Activated T-cell treated with anti-CD3 and anti-CD28 coated beads, Interleukin-2, amount 50 U/mL, for 4 hours (primary cell): Measurements from ENCODE around the gene STIM2. TPM values are rescaled to one million over a fixed set of nuclear protein-coding genes. Genes with fewer than 3 reads are reported as not detected.

ENCODE experiments used
- ATAC-seq, 2 donors: fragments of 200-7000 bp; cut with Tn5 transposase; one replicate each; pipeline ENCODE4 v1.10.0; 2021
- DNase-seq: peaks from one replicate; pipeline ENCODE4 v3.0.0-alpha.2; 2020
- H3K27me3 Mint-ChIP-seq: one replicate; pipeline ENCODE4 v1.8.0; 2021; ENCODE audit warnings: low read depth, mixed read lengths
- H3K36me3 Mint-ChIP-seq: one replicate; pipeline ENCODE4 v1.8.0; 2022; ENCODE audit warnings: mixed read lengths; ENCODE audit not compliant: insufficient read depth
- H3K4me1 Mint-ChIP-seq: one replicate; pipeline ENCODE4 v1.8.0; 2021; ENCODE audit warnings: low read depth, mixed read lengths
- H3K4me3 Mint-ChIP-seq: one replicate; pipeline ENCODE4 v1.8.0; 2021; ENCODE audit warnings: mild to moderate bottlenecking, moderate library complexity, mixed read lengths
- H3K9me3 Mint-ChIP-seq: one replicate; pipeline ENCODE4 v1.8.0; 2021; ENCODE audit warnings: mixed read lengths
- total RNA-seq, 3 donors: library from RNA; stranded (reverse); gene quantifications; one replicate each; pipeline ENCODE4 v1.2.1, GENCODE V29; 2021

Gene STIM2
- total RNA-seq, 3 donors from 2014 or later = 26.9 to 30.7 (median 29.8) TPM

GRCh38 chr4:26916195-26916594 is 55.6 kb downstream of the STIM2 start:
- Mint-ChIP-seq H3K27me3 (no peaks in the 10 kb centered on the region), H3K9me3 (no peaks in the 10 kb centered on the region), H3K36me3 (peaks cover 18% of the 10 kb centered on the region), H3K4me3 (no peak overlapping the region), H3K4me1 (peaks cover 59% of the 10 kb centered on the region)
- ATAC-seq (no peak), DNase-seq (no peak)

- DNase-seq (no peak), ATAC-seq (no peak)
- peaks cover 39% of the 10 kb centered on the region for H3K4me1 Mint-ChIP-seq
- H3K36me3 Mint-ChIP-seq = peaks cover 8% of the 10 kb centered on the region
- no peaks in the 10 kb centered on the region for H3K27me3 Mint-ChIP-seq
- no peaks in the 10 kb centered on the region for H3K9me3 Mint-ChIP-seq
- no peak overlapping the region for H3K4me3 Mint-ChIP-seq
Measured at GRCh38 chr4:26930964-26931363, 70.3 kb downstream of the STIM2 start.

GRCh38 chr4:26931451-26931850 is 70.8 kb downstream of the STIM2 start:
- no peak for ATAC-seq
- H3K4me3 Mint-ChIP-seq = no peak overlapping the region
- no peaks in the 10 kb centered on the region for H3K9me3 Mint-ChIP-seq
- peaks cover 8% of the 10 kb centered on the region for H3K36me3 Mint-ChIP-seq
- H3K27me3 Mint-ChIP-seq = no peaks in the 10 kb centered on the region
- peaks cover 44% of the 10 kb centered on the region for H3K4me1 Mint-ChIP-seq
- no peak for DNase-seq

- H3K4me1 Mint-ChIP-seq = peaks cover 49% of the 10 kb centered on the region
- H3K36me3 Mint-ChIP-seq = peaks cover 8% of the 10 kb centered on the region
- DNase-seq (no peak), ATAC-seq (no peak)
- H3K4me3 Mint-ChIP-seq = no peak overlapping the region
- H3K27me3 Mint-ChIP-seq = no peaks in the 10 kb centered on the region
- H3K9me3 Mint-ChIP-seq = no peaks in the 10 kb centered on the region
Measured at GRCh38 chr4:26931966-26932365, 71.3 kb downstream of the STIM2 start.

- no peak for ATAC-seq
- DNase-seq = no peak
- no peak overlapping the region for H3K4me3 Mint-ChIP-seq
- peaks cover 6% of the 10 kb centered on the region for H3K36me3 Mint-ChIP-seq
- H3K4me1 Mint-ChIP-seq = peaks cover 66% of the 10 kb centered on the region
- H3K9me3 Mint-ChIP-seq = no peaks in the 10 kb centered on the region
- H3K27me3 Mint-ChIP-seq = no peaks in the 10 kb centered on the region
Measured at GRCh38 chr4:26935397-26935796, 74.8 kb downstream of the STIM2 start.

- peaks cover 9% of the 10 kb centered on the region for H3K36me3 Mint-ChIP-seq
- H3K9me3 Mint-ChIP-seq = no peaks in the 10 kb centered on the region
- H3K27me3 Mint-ChIP-seq = no peaks in the 10 kb centered on the region
- H3K4me1 Mint-ChIP-seq = peaks cover 71% of the 10 kb centered on the region
- ATAC-seq = no peak
- H3K4me3 Mint-ChIP-seq = no peak overlapping the region
- DNase-seq = no peak
Measured at GRCh38 chr4:26936284-26937065, 75.8 kb downstream of the STIM2 start.

GRCh38 chr4:26937139-26937538 is 76.5 kb downstream of the STIM2 start:
- no peaks in the 10 kb centered on the region for H3K9me3 Mint-ChIP-seq
- no peaks in the 10 kb centered on the region for H3K27me3 Mint-ChIP-seq
- peaks cover 9% of the 10 kb centered on the region for H3K36me3 Mint-ChIP-seq
- DNase-seq = no peak
- no peak overlapping the region for H3K4me3 Mint-ChIP-seq
- ATAC-seq = no peak
- peaks cover 72% of the 10 kb centered on the region for H3K4me1 Mint-ChIP-seq

- DNase-seq = no peak
- ATAC-seq = no peak
- H3K4me3 Mint-ChIP-seq = no peak overlapping the region
- H3K4me1 Mint-ChIP-seq = peaks cover 74% of the 10 kb centered on the region
- no peaks in the 10 kb centered on the region for H3K27me3 Mint-ChIP-seq
- H3K9me3 Mint-ChIP-seq = no peaks in the 10 kb centered on the region
- H3K36me3 Mint-ChIP-seq = peaks cover 11% of the 10 kb centered on the region
Measured at GRCh38 chr4:26937567-26937966, 76.9 kb downstream of the STIM2 start.

- no peak for ATAC-seq
- Mint-ChIP-seq H3K4me1 (peaks cover 74% of the 10 kb centered on the region), H3K9me3 (no peaks in the 10 kb centered on the region), H3K4me3 (no peak overlapping the region), H3K36me3 (peaks cover 10% of the 10 kb centered on the region), H3K27me3 (no peaks in the 10 kb centered on the region)
- no peak for DNase-seq
Measured at GRCh38 chr4:26938516-26938915, 77.9 kb downstream of the STIM2 start.

GRCh38 chr4:26941951-26942350 is 81.3 kb downstream of the STIM2 start:
- peaks cover 15% of the 10 kb centered on the region for H3K36me3 Mint-ChIP-seq
- H3K9me3 Mint-ChIP-seq = no peaks in the 10 kb centered on the region
- no peaks in the 10 kb centered on the region for H3K27me3 Mint-ChIP-seq
- DNase-seq (no peak), ATAC-seq (no peak)
- no peak overlapping the region for H3K4me3 Mint-ChIP-seq
- H3K4me1 Mint-ChIP-seq = peaks cover 74% of the 10 kb centered on the region

GRCh38 chr4:26942871-26943270 is 82.2 kb downstream of the STIM2 start:
- Mint-ChIP-seq H3K4me3 (no peak overlapping the region), H3K27me3 (no peaks in the 10 kb centered on the region), H3K36me3 (peaks cover 16% of the 10 kb centered on the region), H3K4me1 (peaks cover 71% of the 10 kb centered on the region), H3K9me3 (no peaks in the 10 kb centered on the region)
- ATAC-seq (no peak), DNase-seq (no peak)

GRCh38 chr4:26943391-26943790 is 82.8 kb downstream of the STIM2 start:
- ATAC-seq (no peak), DNase-seq (no peak)
- Mint-ChIP-seq H3K4me3 (no peak overlapping the region), H3K4me1 (peaks cover 70% of the 10 kb centered on the region), H3K27me3 (no peaks in the 10 kb centered on the region), H3K9me3 (no peaks in the 10 kb centered on the region), H3K36me3 (peaks cover 19% of the 10 kb centered on the region)

- Mint-ChIP-seq H3K4me3 (no peak overlapping the region), H3K27me3 (no peaks in the 10 kb centered on the region), H3K4me1 (peaks cover 49% of the 10 kb centered on the region), H3K36me3 (peaks cover 16% of the 10 kb centered on the region), H3K9me3 (peaks cover 10% of the 10 kb centered on the region)
- DNase-seq = no peak
- ATAC-seq = no peak
Measured at GRCh38 chr4:26945794-26946193, 85.2 kb downstream of the STIM2 start.

GRCh38 chr4:26947318-26947717 is 86.7 kb downstream of the STIM2 start:
- no peak for DNase-seq
- ATAC-seq = no peak
- H3K36me3 Mint-ChIP-seq = peaks cover 18% of the 10 kb centered on the region
- H3K4me1 Mint-ChIP-seq = peaks cover 45% of the 10 kb centered on the region
- H3K27me3 Mint-ChIP-seq = no peaks in the 10 kb centered on the region
- H3K9me3 Mint-ChIP-seq = peaks cover 15% of the 10 kb centered on the region
- H3K4me3 Mint-ChIP-seq = no peak overlapping the region

GRCh38 chr4:26950446-26950845 is 89.8 kb downstream of the STIM2 start:
- Mint-ChIP-seq H3K27me3 (no peaks in the 10 kb centered on the region), H3K36me3 (peaks cover 13% of the 10 kb centered on the region), H3K4me3 (no peak overlapping the region), H3K4me1 (peaks cover 46% of the 10 kb centered on the region), H3K9me3 (peaks cover 15% of the 10 kb centered on the region)
- ATAC-seq (no peak), DNase-seq (no peak)
